HepG2 (cell line): ENCODE measurements around the gene BEGAIN.

Experiments used
- NFYC ChIP-seq: IDR thresholded peaks from 2 replicates; pipeline ENCODE4 v1.6.1; 2016; ENCODE audit warnings: missing genetic modification reagents, missing compliant biosample characterization
- PCBP1 ChIP-seq: fragments of 200-400 bp; formaldehyde crosslinking; IDR thresholded peaks from 2 replicates; pipeline ENCODE4 v1.6.1; 2017; ENCODE audit warnings: mild to moderate bottlenecking, low read depth, low read length, borderline replicate concordance
- RFX5 ChIP-seq: IDR thresholded peaks from 2 replicates; pipeline ENCODE4 v1.6.1; 2011; ENCODE audit warnings: low read depth, low read length, improper control_type of control experiment
- SMC3 ChIP-seq: IDR thresholded peaks from 2 replicates; pipeline ENCODE4 v1.6.1; 2011; ENCODE audit warnings: low read length, improper control_type of control experiment
- TGIF2 ChIP-seq: IDR thresholded peaks from 2 replicates; pipeline ENCODE4 v1.6.1; 2016; ENCODE audit warnings: control low read depth, missing compliant biosample characterization
- ZNF572 ChIP-seq: sonication (generic); formaldehyde crosslinking; IDR thresholded peaks from 2 replicates; pipeline ENCODE4 v1.5.1; 2020; ENCODE audit warnings: mild to moderate bottlenecking, missing genetic modification reagents
- TF ChIP-seq, protein P1 (sequence below): sonication (generic); formaldehyde crosslinking; IDR thresholded peaks from 2 replicates; pipeline ENCODE4 v1.4.0; 2020; ENCODE audit warnings: missing genetic modification reagents

DNA sequence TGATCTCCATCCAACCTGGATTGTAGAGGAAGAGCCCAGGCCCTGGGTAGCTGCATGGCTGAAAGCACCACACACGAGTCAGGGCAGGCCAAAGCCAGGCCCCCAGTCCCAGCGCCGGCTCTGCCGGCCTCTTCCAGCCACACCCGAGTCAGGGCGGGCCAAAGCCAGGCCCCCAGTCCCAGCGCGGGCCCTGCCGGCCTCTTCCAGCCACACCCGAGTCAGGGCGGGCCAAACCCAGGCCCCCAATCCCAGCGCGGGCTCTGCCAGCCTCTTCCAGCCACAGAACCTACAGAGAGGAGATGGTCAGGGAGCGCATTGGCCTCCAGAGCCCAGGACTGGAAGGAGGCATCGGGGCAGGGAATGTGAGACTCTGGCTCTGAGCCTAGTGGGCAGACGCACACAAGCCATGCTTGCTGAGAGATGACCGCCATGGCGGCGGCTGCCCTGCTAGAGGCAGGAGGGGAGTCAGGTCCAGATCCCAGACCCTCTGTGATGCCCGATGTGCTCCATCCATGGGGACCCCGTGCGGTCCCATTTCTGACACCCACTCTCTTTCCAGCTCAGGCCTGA, 30.2 kb downstream of the BEGAIN start:
- TF ChIP-seq, protein P1, sequence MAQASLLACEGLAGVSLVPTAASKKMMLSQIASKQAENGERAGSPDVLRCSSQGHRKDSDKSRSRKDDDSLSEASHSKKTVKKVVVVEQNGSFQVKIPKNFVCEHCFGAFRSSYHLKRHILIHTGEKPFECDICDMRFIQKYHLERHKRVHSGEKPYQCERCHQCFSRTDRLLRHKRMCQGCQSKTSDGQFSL (CRISPR knock-in tag), result no peak
- no peak for TF ChIP-seq PCBP1
- TF ChIP-seq RFX5, result no peak
- TF ChIP-seq SMC3, result no peak
- no peak for TF ChIP-seq NFYC (CRISPR knock-in tag)
- TF ChIP-seq TGIF2 (CRISPR knock-in tag), result no peak
- no peak for TF ChIP-seq ZNF572 (CRISPR knock-in tag)
